ENCODE results near the gene LARP4B. TPM values are rescaled to one million over a fixed set of nuclear protein-coding genes. Genes with fewer than 3 reads are reported as not detected.

The LARP4B gene
- total and polyA plus RNA-seq, 2 of the 13 experiments (the other 11 are each of a cell fraction or from before 2014, with no cell fraction given), result 19.5 to 30.2 TPM

- TF ChIP-seq ZNF556 (CRISPR knock-in tag; IDR thresholded peaks at IDR 0.05; ENCODE audit: borderline replicate concordance) (peak; percentile 58; the same call in 1 of the 2 replicates), NFYC (CRISPR knock-in tag; IDR thresholded peaks at IDR 0.05) (no peak), KAT7 (CRISPR knock-in tag; IDR thresholded peaks at IDR 0.05; ENCODE audit: borderline replicate concordance) (no peak), SKIL (CRISPR knock-in tag; IDR thresholded peaks at IDR 0.05; ENCODE audit: borderline replicate concordance) (no peak), GRHL1 (CRISPR knock-in tag; conservative IDR thresholded peaks at IDR 0.05) (no peak), DMTF1 (CRISPR knock-in tag; IDR thresholded peaks at IDR 0.05) (no peak), ZNF484 (CRISPR knock-in tag; IDR thresholded peaks at IDR 0.05; ENCODE audit: borderline replicate concordance, low read depth) (no peak), GFI1 (CRISPR knock-in tag; IDR thresholded peaks at IDR 0.05; ENCODE audit: borderline replicate concordance) (0 out of 2 replicates have a peak, but pooled peaks have one; percentile 25), ZNF687 (CRISPR knock-in tag; IDR thresholded peaks at IDR 0.05) (peak; percentile 40; the same call in 1 of the 2 replicates), EP300 (IDR thresholded peaks at IDR 0.05; ENCODE audit: low read depth in 2 of 2, low read length in 2 of 2) (no peak), EP300 (CRISPR knock-in tag; IDR thresholded peaks at IDR 0.05; ENCODE audit: borderline replicate concordance) (no peak), KLF6 (CRISPR knock-in tag; IDR thresholded peaks at IDR 0.05) (no peak), ZSCAN29 (CRISPR knock-in tag; conservative IDR thresholded peaks at IDR 0.05) (peak; percentile 73; the same call in 1 of the 2 replicates), HNF1B (CRISPR knock-in tag; IDR thresholded peaks at IDR 0.05) (0 out of 2 replicates have a peak, but pooled peaks have one; percentile 72), RARA (CRISPR knock-in tag; IDR thresholded peaks at IDR 0.05) (peak; percentile 22; the same call in 1 of the 2 replicates), ZNF775 (CRISPR knock-in tag; IDR thresholded peaks at IDR 0.05; ENCODE audit: borderline replicate concordance) (no peak)
These were observed 3.4 kb upstream of the LARP4B start (continued) for GRCh38 chr10:934746-935406.
